Fibroblast of lung (primary cell): ENCODE results near the gene DTX4. TPM values are rescaled to one million over a fixed set of nuclear protein-coding genes. Genes with fewer than 3 reads are reported as not detected.

ENCODE experiments used
- DNase-seq, 2 donors: peaks; one replicate each; pipeline versions ENCODE4 v3.0.0 to v3.0.0-alpha.2; 2010; ENCODE audit warnings: low read depth in 2 of 2
- H2AFZ ChIP-seq: 2 replicates; pipeline ENCODE4 v1.5.1; 2012; ENCODE audit warnings: low read length, control low read depth, inconsistent platforms
- H3K27ac ChIP-seq: 2 replicates; pipeline ENCODE4 v1.5.1; 2011; ENCODE audit warnings: low read length, control low read depth; ENCODE audit not compliant: insufficient read depth
- H3K27me3 ChIP-seq: 2 replicates; pipeline ENCODE4 v1.5.1; 2011; ENCODE audit warnings: mild to moderate bottlenecking, low read length; ENCODE audit not compliant: control insufficient read depth, insufficient read depth
- H3K36me3 ChIP-seq: 2 replicates; pipeline ENCODE4 v1.5.1; 2011; ENCODE audit warnings: low read length; ENCODE audit not compliant: control insufficient read depth, insufficient read depth
- H3K4me1 ChIP-seq: 2 replicates; pipeline ENCODE4 v1.5.1; 2011; ENCODE audit warnings: low read length; ENCODE audit not compliant: control insufficient read depth, insufficient read depth; ENCODE audit errors: extremely low read depth
- H3K4me2 ChIP-seq: 2 replicates; pipeline ENCODE4 v1.5.1; 2011; ENCODE audit warnings: low read length, control low read depth; ENCODE audit not compliant: insufficient read depth; ENCODE audit errors: extremely low read depth
- H3K4me3 ChIP-seq, 4 experiments: fragments of 200-600 bp in 1 of 4; sonication (generic) in 1 of 4; replicated peaks in 1 of 4; 2 replicates each; pipeline ENCODE4 v1.5.1; 2011 to 2016; ENCODE audit warnings: low read length in 4 of 4, low read depth in 3 of 4, mild to moderate bottlenecking in 3 of 4, control low read depth in 2 of 4, inconsistent platforms in 1 of 4, mixed read lengths in 1 of 4; ENCODE audit not compliant: insufficient read depth in 1 of 4; ENCODE audit errors: control extremely low read depth in 1 of 4
- H3K79me2 ChIP-seq: 2 replicates; pipeline ENCODE4 v1.5.1; 2012; ENCODE audit warnings: mild to moderate bottlenecking, low read length, inconsistent platforms; ENCODE audit not compliant: control insufficient read depth, insufficient read depth
- H3K9ac ChIP-seq: 2 replicates; pipeline ENCODE4 v1.5.1; 2011; ENCODE audit warnings: mild to moderate bottlenecking, low read length, control low read depth; ENCODE audit not compliant: insufficient read depth
- H3K9me3 ChIP-seq: 2 replicates; pipeline ENCODE4 v1.5.1; 2012; ENCODE audit warnings: low read depth, low read length; ENCODE audit not compliant: control insufficient read depth, insufficient read depth
- H4K20me1 ChIP-seq: 2 replicates; pipeline ENCODE4 v1.5.1; 2011; ENCODE audit warnings: low read length; ENCODE audit not compliant: control insufficient read depth, insufficient read depth; ENCODE audit errors: extremely low read depth
- EZH2 ChIP-seq: IDR thresholded peaks from 2 replicates; pipeline ENCODE4 v1.5.1; 2012; ENCODE audit warnings: low read length, control low read depth, mild to moderate bottlenecking; ENCODE audit errors: missing control alignments
- polyA plus RNA-seq, 2 donors: library from polyadenylated mRNA; depleted of rRNA in 1 of 2; stranded (reverse) in 1 of 2; unstranded in 1 of 2; fragments of >200 nt; gene quantifications; 2 replicates each; pipeline ENCODE4 v1.2.1, GENCODE V29; 2011 to 2012; ENCODE audit warnings: missing spikeins in 1 of 2
- total RNA-seq: library from RNA; depleted of rRNA; stranded (reverse); fragments of >200 nt; gene quantifications from 2 replicates; pipeline ENCODE4 v1.2.1, GENCODE V29; 2014
- TF ChIP-seq, protein P1 (sequence below), 2 donors: IDR thresholded peaks in 1 of 2; conservative IDR thresholded peaks in 1 of 2; 1 replicate in 1 of 2; 2 replicates in 1 of 2; pipeline ENCODE4 v1.5.1; 2011 to 2012; ENCODE audit warnings: low read length in 2 of 2, control low read depth in 1 of 2, inconsistent platforms in 1 of 2, low read depth in 1 of 2, mild to moderate bottlenecking in 1 of 2

DTX4 gene
- total and polyA plus RNA-seq, 2 donors (not counting 1 experiment from before 2014, with no cell fraction given): 1.2 to 4.8 TPM

DNA sequence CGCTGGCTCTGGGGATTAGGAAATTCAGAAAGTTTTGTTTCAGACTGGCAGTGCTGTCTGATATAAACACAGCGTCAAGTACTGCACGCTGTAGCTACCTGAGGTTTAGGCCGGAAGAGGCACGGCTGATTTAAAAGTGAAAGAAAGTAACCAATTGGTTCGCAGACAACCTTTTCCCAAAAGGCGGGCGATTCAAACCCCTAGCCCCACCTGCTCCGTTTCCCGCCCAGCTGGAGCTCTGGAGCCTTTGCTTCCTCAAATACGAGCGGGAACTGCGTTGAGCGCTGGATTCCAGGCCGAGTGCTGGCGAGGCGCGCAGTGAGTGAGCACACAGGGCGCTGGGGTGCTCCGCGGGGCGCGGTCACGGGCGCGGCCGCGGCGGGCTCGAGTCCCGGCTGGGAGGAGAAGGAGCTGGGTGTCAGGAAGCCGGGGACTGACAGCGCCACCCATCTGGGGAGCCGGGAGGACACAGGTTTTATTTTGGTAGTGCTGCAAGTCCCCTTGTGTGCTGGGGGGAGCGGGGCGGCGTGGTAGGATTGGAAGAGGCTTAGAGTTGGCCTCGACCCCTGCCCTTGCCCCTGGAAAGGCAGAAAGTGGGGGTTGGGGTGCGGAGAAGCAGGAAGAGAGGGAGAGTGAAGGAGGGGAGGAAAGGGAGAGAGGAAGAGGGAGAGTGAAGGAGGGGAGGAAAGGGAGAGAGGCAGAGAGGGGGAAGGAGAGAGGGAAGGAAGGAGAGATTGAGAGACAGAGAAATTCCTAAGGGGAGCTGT, 27.2 kb upstream of the DTX4 start:
- peak overlapping the region; percentile 72 for H3K4me2 ChIP-seq
- DNase-seq: peak; percentile 79 to 85
- H3K36me3 ChIP-seq: no peaks in the 10 kb centered on the region
- no peaks in the 10 kb centered on the region for H3K27me3 ChIP-seq
- peaks cover 28% of the 10 kb centered on the region for H3K79me2 ChIP-seq
- TF ChIP-seq, protein P1, sequence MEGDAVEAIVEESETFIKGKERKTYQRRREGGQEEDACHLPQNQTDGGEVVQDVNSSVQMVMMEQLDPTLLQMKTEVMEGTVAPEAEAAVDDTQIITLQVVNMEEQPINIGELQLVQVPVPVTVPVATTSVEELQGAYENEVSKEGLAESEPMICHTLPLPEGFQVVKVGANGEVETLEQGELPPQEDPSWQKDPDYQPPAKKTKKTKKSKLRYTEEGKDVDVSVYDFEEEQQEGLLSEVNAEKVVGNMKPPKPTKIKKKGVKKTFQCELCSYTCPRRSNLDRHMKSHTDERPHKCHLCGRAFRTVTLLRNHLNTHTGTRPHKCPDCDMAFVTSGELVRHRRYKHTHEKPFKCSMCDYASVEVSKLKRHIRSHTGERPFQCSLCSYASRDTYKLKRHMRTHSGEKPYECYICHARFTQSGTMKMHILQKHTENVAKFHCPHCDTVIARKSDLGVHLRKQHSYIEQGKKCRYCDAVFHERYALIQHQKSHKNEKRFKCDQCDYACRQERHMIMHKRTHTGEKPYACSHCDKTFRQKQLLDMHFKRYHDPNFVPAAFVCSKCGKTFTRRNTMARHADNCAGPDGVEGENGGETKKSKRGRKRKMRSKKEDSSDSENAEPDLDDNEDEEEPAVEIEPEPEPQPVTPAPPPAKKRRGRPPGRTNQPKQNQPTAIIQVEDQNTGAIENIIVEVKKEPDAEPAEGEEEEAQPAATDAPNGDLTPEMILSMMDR (conservative IDR thresholded peaks at IDR 0.05 in 1 of 2, IDR thresholded peaks at IDR 0.05 in 1 of 2; ENCODE audit: low read depth in 1 of 2, low read length in 2 of 2): no peak
- TF ChIP-seq EZH2: no peak
- H3K27ac ChIP-seq: peak overlapping the region; percentile 63
- no peaks in the 10 kb centered on the region for H4K20me1 ChIP-seq
- H3K9ac ChIP-seq: peak overlapping the region; percentile 60
- peak overlapping the region; percentile 82 to 96 (median 94) for H3K4me3 ChIP-seq
- H3K9me3 ChIP-seq: no peaks in the 10 kb centered on the region
- H3K4me1 ChIP-seq: peaks cover 11% of the 10 kb centered on the region
- H2AFZ ChIP-seq: peak overlapping the region; percentile 19

DNA sequence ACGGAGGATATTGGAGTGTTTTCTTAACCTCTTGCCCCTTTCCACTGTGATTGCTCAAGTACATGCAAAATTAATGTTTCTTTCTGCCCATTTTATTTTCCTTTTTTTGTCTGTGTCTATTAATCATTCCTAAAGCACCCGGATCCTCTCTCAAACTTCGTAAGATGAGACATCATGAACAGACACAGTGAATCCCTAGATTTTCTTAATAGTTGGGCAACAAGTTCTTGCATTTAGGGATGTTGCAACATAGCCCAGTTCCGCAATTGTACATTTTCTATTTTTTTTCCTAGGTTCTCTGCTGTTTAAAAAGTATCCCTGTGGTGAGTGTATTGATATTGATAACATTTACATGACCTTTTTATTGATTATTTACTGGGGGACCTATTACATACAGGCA, 26.4 kb upstream of the DTX4 start:
- no peaks in the 10 kb centered on the region for H4K20me1 ChIP-seq
- no peak for TF ChIP-seq EZH2
- TF ChIP-seq, protein P1 (conservative IDR thresholded peaks at IDR 0.05 in 1 of 2, IDR thresholded peaks at IDR 0.05 in 1 of 2; ENCODE audit: low read depth in 1 of 2, low read length in 2 of 2): no peak
- H3K27ac ChIP-seq: peak overlapping the region; percentile 63
- peaks cover 28% of the 10 kb centered on the region for H3K79me2 ChIP-seq
- H3K4me3 ChIP-seq: peak overlapping the region; percentile 82 to 96 (median 94)
- H3K9ac ChIP-seq: no peak overlapping the region
- no peaks in the 10 kb centered on the region for H3K9me3 ChIP-seq
- no peaks in the 10 kb centered on the region for H3K27me3 ChIP-seq
- DNase-seq: peak in 1 of 2 donors; percentile 81
- peaks cover 11% of the 10 kb centered on the region for H3K4me1 ChIP-seq
- peak overlapping the region; percentile 72 for H3K4me2 ChIP-seq
- no peaks in the 10 kb centered on the region for H3K36me3 ChIP-seq
- no peak overlapping the region for H2AFZ ChIP-seq

DNA sequence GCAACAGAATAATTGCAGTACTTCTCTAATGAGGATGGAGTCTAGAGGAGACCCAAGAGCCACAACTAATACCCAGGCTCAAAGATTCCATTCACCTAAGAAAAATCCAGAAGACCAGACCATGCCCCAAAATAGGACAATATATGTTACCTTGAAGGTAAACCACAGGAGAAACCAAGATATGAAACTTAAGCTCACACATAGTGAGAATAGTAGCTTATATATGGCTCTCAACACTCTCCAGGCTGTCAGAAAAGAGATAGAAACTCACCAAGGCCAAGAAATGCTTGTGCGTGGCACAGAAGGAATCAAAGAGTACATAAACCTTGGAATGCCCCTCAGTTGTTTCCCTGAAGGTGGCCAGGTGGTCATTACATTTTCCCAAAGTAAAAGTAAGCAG, 20.2 kb upstream of the DTX4 start:
- H2AFZ ChIP-seq: no peak overlapping the region
- no peaks in the 10 kb centered on the region for H3K4me1 ChIP-seq
- H3K27me3 ChIP-seq: no peaks in the 10 kb centered on the region
- no peaks in the 10 kb centered on the region for H4K20me1 ChIP-seq
- no peak overlapping the region for H3K4me3 ChIP-seq
- H3K79me2 ChIP-seq: peaks cover 8% of the 10 kb centered on the region
- no peak overlapping the region for H3K9ac ChIP-seq
- no peak for DNase-seq
- no peaks in the 10 kb centered on the region for H3K9me3 ChIP-seq
- TF ChIP-seq EZH2: no peak
- TF ChIP-seq, protein P1 (conservative IDR thresholded peaks at IDR 0.05 in 1 of 2, IDR thresholded peaks at IDR 0.05 in 1 of 2; ENCODE audit: low read depth in 1 of 2, low read length in 2 of 2): no peak
- H3K36me3 ChIP-seq: no peaks in the 10 kb centered on the region
- no peak overlapping the region for H3K27ac ChIP-seq
- no peak overlapping the region for H3K4me2 ChIP-seq
